NCI-H1092 treated with DMSO at 0.1 percent for 48 hours (cell line): ENCODE data around the gene DLK1.
A peak's percentile ranks its signal among the peaks of the same experiment; 100 is the strongest.

ENCODE experiments used
- DNase-seq: peaks from one replicate; lab custom pipeline; 2025; lab: John Stamatoyannopoulos, UW

Gene DLK1

GRCh38 chr14:100714258-100714892 lies 12.3 kb upstream of the DLK1 start:
- peak; percentile 34 for DNase-seq

- DNase-seq = no peak
Observed at GRCh38 chr14:100715332-100715731, 11.4 kb upstream of the DLK1 start.

- DNase-seq = no peak
Observed at GRCh38 chr14:100715803-100716202, 10.9 kb upstream of the DLK1 start.

DNA sequence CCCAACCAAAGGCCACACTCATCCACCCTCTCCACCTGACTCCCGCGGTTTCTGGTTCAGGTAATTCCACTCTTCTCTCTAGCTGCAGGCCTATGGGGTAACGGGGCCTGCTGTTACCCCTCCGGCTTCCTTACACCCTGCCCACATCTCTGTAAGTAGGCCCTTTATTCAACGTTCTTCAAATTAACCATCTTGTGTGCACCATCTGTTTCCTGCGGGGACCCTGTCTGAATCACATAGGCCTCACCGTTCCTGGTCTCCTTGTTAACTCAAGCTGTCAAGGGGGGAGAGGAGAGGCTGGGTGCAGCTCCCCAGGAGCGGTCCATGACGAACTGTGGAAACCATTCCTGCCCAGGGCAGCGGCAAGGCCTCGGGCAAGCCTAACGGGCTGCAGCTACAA lies 9.3 kb upstream of the DLK1 start:
- no peak for DNase-seq

DNA sequence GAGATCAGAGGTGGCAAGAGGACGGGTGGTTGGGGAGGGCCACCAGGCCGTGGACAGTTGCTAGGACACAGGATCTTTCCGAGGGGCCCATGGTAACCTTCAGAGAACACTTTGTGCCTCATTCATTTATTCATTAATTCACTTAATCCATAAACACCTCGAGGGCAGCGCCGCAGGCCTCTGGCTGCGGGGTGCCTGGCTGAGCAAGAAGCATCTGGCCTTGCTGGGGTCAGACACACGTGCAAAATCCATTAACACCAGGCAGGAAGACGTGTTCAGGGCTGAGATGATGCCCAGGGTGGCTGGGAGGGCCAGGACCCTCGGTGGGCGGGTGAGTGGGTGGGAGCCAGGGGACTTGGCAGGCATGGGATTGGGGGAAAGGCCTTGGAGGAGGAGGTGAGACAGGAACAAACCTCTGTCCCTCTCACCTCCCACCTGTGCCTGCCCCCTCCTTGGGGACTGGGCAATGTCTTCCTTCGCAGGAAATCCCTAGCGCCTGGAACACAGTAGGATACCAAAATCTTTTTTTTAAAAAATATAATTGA lies 6.6 kb upstream of the DLK1 start:
- DNase-seq = no peak

GRCh38 chr14:100721568-100721967 lies 5.1 kb upstream of the DLK1 start:
- DNase-seq = no peak

DNA sequence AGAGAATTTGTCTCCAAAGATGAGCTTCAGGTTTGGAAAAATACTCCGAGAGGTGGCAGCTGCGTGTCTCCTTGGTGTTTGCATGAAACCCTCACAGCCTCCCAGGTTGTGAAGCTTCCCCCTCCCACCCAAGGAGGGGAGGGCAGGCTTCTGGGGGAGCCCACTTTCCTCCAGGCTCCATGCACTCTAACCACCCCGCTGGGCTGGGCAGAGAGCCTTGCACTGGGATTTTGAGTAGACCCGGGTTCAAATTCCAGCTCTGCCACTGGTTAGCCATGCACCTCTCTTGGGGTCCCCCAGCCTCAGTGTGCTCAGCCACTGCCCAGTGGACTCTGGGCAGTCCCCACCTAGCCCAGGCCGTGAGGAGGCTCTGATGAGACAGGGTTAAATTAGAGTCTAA lies 4.3 kb upstream of the DLK1 start:
- no peak for DNase-seq

GRCh38 chr14:100723135-100723829 lies 3.4 kb upstream of the DLK1 start:
- DNase-seq = no peak

DNA sequence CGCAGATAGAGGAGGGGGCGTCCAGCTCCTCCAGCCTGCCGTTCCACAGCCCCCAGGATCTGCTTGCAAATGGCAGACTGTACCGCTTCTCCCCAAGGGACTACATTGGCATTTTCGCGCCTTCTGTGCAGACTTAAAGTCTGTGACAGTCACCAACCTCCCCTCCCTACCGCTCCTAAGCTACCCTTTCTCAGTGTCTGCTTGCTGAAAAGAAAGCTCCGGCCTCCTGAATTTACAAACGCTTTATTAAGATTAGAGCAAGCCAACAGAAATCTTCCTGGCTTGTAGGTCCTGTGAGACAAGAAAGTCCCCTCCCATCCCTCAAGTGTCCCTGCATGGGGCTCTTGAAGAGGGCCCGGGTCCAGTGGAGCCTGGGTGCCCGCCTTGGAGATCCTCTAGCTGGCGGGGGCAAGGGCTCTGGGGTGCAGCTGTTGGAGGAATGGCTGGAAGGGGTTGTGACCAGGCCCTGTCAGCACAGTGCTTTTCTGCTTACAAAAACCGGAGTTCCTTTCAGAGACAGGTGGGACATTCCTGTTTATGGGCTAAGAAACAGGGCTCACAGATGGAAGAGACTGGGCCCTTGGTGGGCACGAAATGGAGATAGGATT lies 2.8 kb upstream of the DLK1 start:
- DNase-seq = no peak

GRCh38 chr14:100724536-100724935 lies 2.2 kb upstream of the DLK1 start:
- no peak for DNase-seq

- DNase-seq = no peak
Observed at GRCh38 chr14:100725587-100726387, 905 bp upstream of the DLK1 start.

GRCh38 chr14:100727086-100727872 lies 587 bp downstream of the DLK1 start:
- DNase-seq = no peak

DNA sequence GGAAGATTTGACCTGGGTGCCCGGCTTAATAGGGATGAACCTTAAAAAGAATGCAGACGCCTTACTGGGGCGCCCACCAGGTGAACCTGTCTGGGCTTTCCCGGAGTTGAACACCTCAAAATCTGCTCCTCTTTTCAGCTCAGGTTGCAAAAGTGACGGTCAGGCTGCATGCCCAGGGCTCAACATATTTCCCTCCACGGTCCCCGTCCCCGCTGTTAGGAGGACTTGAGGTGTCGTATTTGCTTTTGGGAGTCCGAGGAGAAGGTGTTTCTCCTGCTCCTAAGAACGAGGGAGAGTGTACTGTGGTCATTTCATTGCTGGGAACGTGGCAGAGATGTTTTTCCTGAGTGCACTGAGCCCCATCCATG lies 1.2 kb downstream of the DLK1 start:
- DNase-seq = no peak

- DNase-seq = no peak
Observed at GRCh38 chr14:100728962-100729361, 2.3 kb downstream of the DLK1 start.

- DNase-seq = no peak
Observed at GRCh38 chr14:100729982-100730381, 3.3 kb downstream of the DLK1 start.

DNA sequence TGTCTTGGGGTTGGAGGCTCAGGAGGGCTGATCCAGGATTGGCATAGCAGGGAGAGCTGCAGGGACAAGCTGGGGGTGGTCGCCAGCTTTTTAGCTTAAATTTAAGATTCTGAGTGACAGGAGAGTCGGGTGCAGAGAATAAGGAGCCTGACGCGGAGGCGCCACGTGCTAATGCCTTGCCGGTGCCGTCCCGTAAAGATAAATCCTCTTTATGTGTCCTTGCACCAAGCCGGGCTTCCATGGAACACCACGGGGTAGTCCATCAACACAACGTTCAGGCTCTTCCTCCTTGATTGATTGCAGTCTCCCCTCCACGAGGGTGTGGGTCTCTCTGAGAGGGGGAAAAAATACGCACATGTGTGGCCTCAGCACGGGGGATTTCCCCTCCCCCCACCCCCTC lies 3.9 kb downstream of the DLK1 start:
- DNase-seq = no peak

DNA sequence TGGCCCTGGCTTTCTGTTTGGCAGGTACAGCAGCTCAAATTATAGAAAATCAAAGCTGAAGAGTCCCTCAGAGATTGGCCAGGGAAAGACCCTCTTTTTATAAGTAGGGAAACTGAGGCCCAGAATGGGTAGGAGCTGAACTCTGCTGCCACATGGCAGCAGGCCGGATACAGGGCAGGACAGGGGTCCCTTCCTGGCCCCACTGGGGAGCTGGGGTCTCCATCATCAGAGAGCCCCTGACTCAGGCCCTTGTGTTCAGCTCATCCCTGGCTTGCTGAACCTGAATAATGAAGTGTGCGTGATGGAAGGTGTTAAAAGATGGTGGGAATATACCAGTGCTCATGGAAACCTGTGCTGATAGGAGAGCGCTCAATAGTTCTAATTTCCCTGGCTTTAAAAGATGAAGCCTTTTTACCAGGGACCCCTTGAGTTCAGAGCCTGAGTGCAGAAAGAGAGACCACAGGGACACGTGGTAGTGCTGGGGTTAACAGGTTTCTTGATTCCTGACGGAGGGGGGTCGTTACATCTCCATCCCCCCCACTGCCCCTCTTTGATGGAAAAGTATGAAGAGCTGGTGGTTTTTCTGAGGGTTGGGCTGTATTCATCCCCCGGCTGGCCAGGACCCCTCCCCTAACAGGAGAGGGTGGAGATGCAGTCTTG lies 4.4 kb downstream of the DLK1 start:
- no peak for DNase-seq

DNA sequence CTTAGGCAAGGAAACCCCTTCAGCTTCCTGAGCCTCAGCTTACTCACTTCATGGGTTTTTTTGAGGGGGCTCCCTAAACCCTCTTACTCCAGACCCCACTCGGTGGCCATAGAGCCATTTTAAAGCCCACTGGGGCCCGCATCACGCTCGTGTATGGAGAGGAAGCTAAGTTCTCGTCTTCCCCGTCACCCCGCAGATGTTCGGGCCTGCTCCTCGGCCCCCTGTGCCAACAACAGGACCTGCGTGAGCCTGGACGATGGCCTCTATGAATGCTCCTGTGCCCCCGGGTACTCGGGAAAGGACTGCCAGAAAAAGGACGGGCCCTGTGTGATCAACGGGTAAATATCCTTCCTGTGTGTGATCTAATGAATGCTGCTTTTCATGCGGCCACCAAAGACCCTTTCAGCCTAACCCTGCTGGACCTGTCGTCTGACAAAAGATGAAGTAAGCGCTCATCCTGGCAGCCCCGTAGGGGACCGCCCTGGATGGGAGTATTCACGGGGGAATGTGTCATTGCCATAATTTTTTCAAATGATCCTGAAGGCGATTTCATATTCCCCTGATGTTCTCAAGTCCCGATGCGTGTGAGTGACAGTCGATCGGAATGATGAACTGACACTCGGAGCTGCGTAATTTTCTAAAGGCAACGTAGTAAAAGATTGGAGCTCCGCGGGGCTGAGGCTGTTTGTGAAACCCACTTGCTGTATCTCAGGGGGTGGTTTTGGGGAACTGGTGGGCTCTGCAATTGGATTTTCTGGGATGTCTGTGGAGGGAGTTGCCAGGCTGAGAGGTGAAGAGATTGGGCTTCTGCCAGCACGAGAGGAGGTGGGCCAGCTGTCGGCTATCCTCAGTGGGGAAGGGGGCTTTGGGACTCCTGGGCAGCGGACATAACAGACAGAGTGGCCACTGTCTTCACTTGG lies 5.4 kb downstream of the DLK1 start:
- DNase-seq = no peak

GRCh38 chr14:100732766-100733100 lies 6.0 kb downstream of the DLK1 start:
- no peak for DNase-seq

DNA sequence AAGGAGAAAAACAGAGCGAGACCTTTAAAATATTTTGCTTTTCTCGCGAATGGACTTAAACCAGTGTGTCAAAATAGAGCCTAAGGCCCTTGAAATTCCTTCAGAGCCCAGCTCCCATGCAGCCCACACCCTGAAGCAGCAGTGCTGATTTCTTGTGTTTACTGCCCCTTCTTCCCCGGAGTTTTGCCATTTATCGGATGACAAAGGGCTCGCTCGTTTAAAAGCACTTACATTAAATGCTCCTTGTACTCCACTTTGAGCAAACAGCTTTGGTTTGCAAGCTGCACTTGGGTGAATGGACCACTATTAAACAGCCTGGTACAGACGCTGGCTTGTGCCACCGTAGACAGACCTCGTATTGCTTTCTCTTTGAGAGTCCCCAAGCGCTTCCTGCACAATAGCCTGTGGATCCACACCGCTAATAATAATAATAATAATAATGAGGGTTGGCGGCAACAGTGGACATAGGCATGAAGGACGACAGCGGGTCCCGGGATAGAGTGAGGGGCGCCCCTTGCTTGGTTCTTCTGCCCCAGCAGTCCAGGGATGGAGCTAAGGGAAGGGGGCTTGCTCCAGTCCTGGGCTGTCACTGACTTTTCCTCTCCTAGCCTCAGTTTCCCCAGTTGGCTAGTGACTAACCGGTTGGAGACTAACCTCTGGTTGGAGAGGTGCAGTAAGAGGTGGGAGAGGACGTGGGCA lies 6.6 kb downstream of the DLK1 start:
- no peak for DNase-seq
